Neuronal stem cell (in vitro differentiated cells): ENCODE measurements around the gene USE1.

Experiments used
- DNase-seq: peaks from one replicate; pipeline ENCODE4 v3.0.0-alpha.2; 2013; ENCODE audit warnings: low spot score
- H2AFZ ChIP-seq: one replicate; pipeline ENCODE4 v1.6.1; 2013; ENCODE audit warnings: mild to moderate bottlenecking, low read length, inconsistent platforms
- H2AK5ac ChIP-seq: 2 replicates; pipeline ENCODE4 v1.6.1; 2013; ENCODE audit warnings: low read depth, mild to moderate bottlenecking, inconsistent platforms, low read length, moderate library complexity, mixed read lengths
- H2BK120ac ChIP-seq: 2 replicates; pipeline ENCODE4 v1.6.1; 2013; ENCODE audit warnings: low read depth, mild to moderate bottlenecking, inconsistent platforms, low read length, moderate library complexity, mixed read lengths
- H2BK12ac ChIP-seq: one replicate; pipeline ENCODE4 v1.6.1; 2013; ENCODE audit warnings: low read length, inconsistent platforms
- H2BK15ac ChIP-seq: 2 replicates; pipeline ENCODE4 v1.6.1; 2013; ENCODE audit warnings: mild to moderate bottlenecking, low read length, inconsistent platforms, mixed read lengths
- H2BK5ac ChIP-seq: one replicate; pipeline ENCODE4 v1.6.1; 2013; ENCODE audit warnings: inconsistent platforms, mild to moderate bottlenecking, low read length, moderate library complexity
- H3K14ac ChIP-seq: one replicate; pipeline ENCODE4 v1.6.1; 2013; ENCODE audit warnings: low read length, inconsistent platforms
- H3K18ac ChIP-seq: 2 replicates; pipeline ENCODE4 v1.6.1; 2013; ENCODE audit warnings: low read length, inconsistent platforms
- H3K23ac ChIP-seq: 2 replicates; pipeline ENCODE4 v1.6.1; 2013; ENCODE audit warnings: low read depth, mild to moderate bottlenecking, mixed read lengths, low read length, inconsistent platforms; ENCODE audit not compliant: poor library complexity
- H3K27ac ChIP-seq: replicated peaks from 3 replicates; pipeline ENCODE4 v1.5.1; 2013; ENCODE audit warnings: low read length, inconsistent platforms
- H3K27me3 ChIP-seq, 3 experiments: 2 replicates each; pipeline ENCODE4 v1.6.1; 2013; ENCODE audit warnings: low read length in 3 of 3, mild to moderate bottlenecking in 2 of 3, inconsistent platforms in 1 of 3, low read depth in 1 of 3, mixed read lengths in 1 of 3, moderate library complexity in 1 of 3; ENCODE audit not compliant: control insufficient read depth in 3 of 3, insufficient read depth in 3 of 3
- H3K36me3 ChIP-seq, 2 donors: replicated peaks in 1 of 2; 2 replicates each; pipeline ENCODE4 v1.6.1; 2013; ENCODE audit warnings: low read length in 2 of 2; ENCODE audit not compliant: control insufficient read depth in 2 of 2, insufficient read depth in 2 of 2
- H3K4ac ChIP-seq: 2 replicates; pipeline ENCODE4 v1.6.1; 2013; ENCODE audit warnings: inconsistent platforms, mild to moderate bottlenecking, low read length, moderate library complexity
- H3K4me1 ChIP-seq, 2 donors: 1 replicate in 1 of 2; 2 replicates in 1 of 2; pipeline ENCODE4 v1.6.1; 2013; ENCODE audit warnings: low read length in 2 of 2, low read depth in 1 of 2; ENCODE audit not compliant: control insufficient read depth in 2 of 2, insufficient read depth in 1 of 2
- H3K4me2 ChIP-seq: one replicate; pipeline ENCODE4 v1.6.1; 2013; ENCODE audit warnings: mild to moderate bottlenecking, low read length, inconsistent platforms; ENCODE audit not compliant: insufficient read depth, poor library complexity, severe bottlenecking
- H3K4me3 ChIP-seq, 2 donors: 2 replicates each; pipeline ENCODE4 v1.5.1; 2013; ENCODE audit warnings: low read length in 2 of 2, mild to moderate bottlenecking in 2 of 2, inconsistent platforms in 1 of 2, moderate library complexity in 1 of 2
- H3K79me1 ChIP-seq: one replicate; pipeline ENCODE4 v1.6.1; 2013; ENCODE audit warnings: low read depth, mild to moderate bottlenecking, inconsistent platforms, low read length, moderate library complexity
- H3K9ac ChIP-seq: one replicate; pipeline ENCODE4 v1.6.1; 2013; ENCODE audit warnings: mild to moderate bottlenecking, low read depth, low read length, inconsistent platforms; ENCODE audit not compliant: poor library complexity
- H3K9me3 ChIP-seq, 2 donors: replicated peaks in 1 of 2; 2 replicates each; pipeline versions ENCODE3 to v1.6.1; 2013; ENCODE audit warnings: low read length in 2 of 2, mild to moderate bottlenecking in 2 of 2, inconsistent platforms in 1 of 2, low read depth in 1 of 2, mixed read lengths in 1 of 2, moderate library complexity in 1 of 2; ENCODE audit not compliant: control insufficient read depth in 2 of 2, insufficient read depth in 1 of 2
- H4K8ac ChIP-seq: one replicate; pipeline ENCODE4 v1.6.1; 2013; ENCODE audit warnings: low read depth, mild to moderate bottlenecking, inconsistent platforms, low read length, moderate library complexity
- H4K91ac ChIP-seq: one replicate; pipeline ENCODE4 v1.6.1; 2013; ENCODE audit warnings: low read length, low read depth, mild to moderate bottlenecking, inconsistent platforms; ENCODE audit not compliant: poor library complexity
- WGBS, 2 donors: extraction: QIAGEN DNeasy Blood & Tissue Kit; methylation state at CpG; one replicate each; pipeline ENCODE4 v1.1.7; 2013; ENCODE audit warnings: missing lambda C conversion rate in 2 of 2, mixed read lengths in 1 of 2; ENCODE audit not compliant: insufficient read length in 2 of 2, insufficient replicate concordance in 1 of 2; ENCODE audit errors: extremely low coverage in 2 of 2; 5-methylcytosine and 5-hydroxymethylcytosine counted together

The USE1 gene

GRCh38 chr19:17245535-17245984, 30.4 kb downstream of the USE1 start, which contains the start of gene NR2F6:
Gene NR2F6, minus strand, starts transcription at chr19:17245919. Its CDS starts 699 bp downstream, at chr19:17245220.
- Histone ChIP-seq H2AFZ (peak within 1 kb of the TSS; percentile 90), H4K91ac (no peak within 1 kb of the TSS), H3K18ac (peak within 1 kb of the TSS; percentile 95), H2BK5ac (peak within 1 kb of the TSS; percentile 75), H4K8ac (no peak within 1 kb of the TSS), H3K4ac (peak within 1 kb of the TSS; percentile 48), H3K27ac (peak within 1 kb of the TSS; percentile 88), H3K9ac (peak within 1 kb of the TSS; percentile 95), H3K4me3 (peak within 1 kb of the TSS; percentile 91 to 92), H3K27me3 (peaks cover 0 to 2% (median 0%) of the 10 kb centered on the region in 3 experiments), H3K79me1 (peaks cover 17% of the 10 kb centered on the region), H2BK120ac (no peak within 1 kb of the TSS), H2BK15ac (peak within 1 kb of the TSS; percentile 80), H3K36me3 (peaks cover under 1 to 11% of the 10 kb centered on the region in 2 donors), H3K23ac (peak within 1 kb of the TSS; percentile 98), H3K14ac (no peak within 1 kb of the TSS), H2BK12ac (peak within 1 kb of the TSS; percentile 90), H2AK5ac (peak within 1 kb of the TSS; percentile 99), H3K4me1 (peaks cover 28 to 42% of the 10 kb centered on the region in 2 donors), H3K9me3 (no peaks in the 10 kb centered on the region), H3K4me2 (peak within 1 kb of the TSS; percentile 97)
- no CpG with 5 or more reads among the region's 72 CpGs for WGBS, 2 donors
- DNase-seq, result no peak

- WGBS, 2 donors, result no CpG with 5 or more reads among the region's 21 CpGs
- H2BK120ac ChIP-seq, result no peak overlapping the region
- peak overlapping the region; percentile 8 for H3K4ac ChIP-seq
- H2AFZ ChIP-seq, result peak overlapping the region; percentile 90
- no peak overlapping the region for H4K8ac ChIP-seq
- no peak overlapping the region for H3K9ac ChIP-seq
- peak overlapping the region; percentile 70 for H2BK5ac ChIP-seq
- H3K27me3 ChIP-seq, result peaks cover 0 to 2% (median 0%) of the 10 kb centered on the region in 3 experiments
- H2BK15ac ChIP-seq, result peak overlapping the region; percentile 92
- H3K4me2 ChIP-seq, result peak overlapping the region; percentile 88
- H2BK12ac ChIP-seq, result no peak overlapping the region
- no peaks in the 10 kb centered on the region for H3K36me3 ChIP-seq
- no peak overlapping the region for H3K23ac ChIP-seq
- H2AK5ac ChIP-seq, result peak overlapping the region; percentile 60
- no peak for DNase-seq
- peaks cover 28 to 35% of the 10 kb centered on the region in 2 donors for H3K4me1 ChIP-seq
- H3K27ac ChIP-seq, result peak overlapping the region; percentile 88
- H4K91ac ChIP-seq, result no peak overlapping the region
- peak overlapping the region; percentile 94 for H3K18ac ChIP-seq
- peaks cover 15% of the 10 kb centered on the region for H3K79me1 ChIP-seq
- no peak overlapping the region for H3K14ac ChIP-seq
- H3K4me3 ChIP-seq, result peak overlapping the region in 1 of 2 donors; percentile 45
- H3K9me3 ChIP-seq, result no peaks in the 10 kb centered on the region
These were observed 31.7 kb downstream of the USE1 start for GRCh38 chr19:17246681-17247425.

GRCh38 chr19:17248011-17248776, 33.0 kb downstream of the USE1 start:
- H2BK12ac ChIP-seq, result peak overlapping the region; percentile 8
- peak overlapping the region; percentile 5 for H2AFZ ChIP-seq
- no peak overlapping the region for H3K27ac ChIP-seq
- DNase-seq, result no peak
- no CpG with 5 or more reads among the region's 21 CpGs for WGBS, 2 donors
- no peaks in the 10 kb centered on the region for H3K9me3 ChIP-seq
- H2AK5ac ChIP-seq, result no peak overlapping the region
- H3K79me1 ChIP-seq, result peaks cover 10% of the 10 kb centered on the region
- H3K18ac ChIP-seq, result peak overlapping the region; percentile 3
- H3K4me2 ChIP-seq, result no peak overlapping the region
- no peak overlapping the region for H4K8ac ChIP-seq
- no peak overlapping the region for H4K91ac ChIP-seq
- no peak overlapping the region for H3K4ac ChIP-seq
- H3K9ac ChIP-seq, result no peak overlapping the region
- H3K27me3 ChIP-seq, result peaks cover 0 to 2% (median 0%) of the 10 kb centered on the region in 3 experiments
- H2BK120ac ChIP-seq, result peak overlapping the region; percentile 61
- no peak overlapping the region for H2BK15ac ChIP-seq
- no peaks in the 10 kb centered on the region for H3K36me3 ChIP-seq
- no peak overlapping the region for H3K23ac ChIP-seq
- H3K14ac ChIP-seq, result no peak overlapping the region
- no peak overlapping the region for H3K4me3 ChIP-seq
- peaks cover 23 to 27% of the 10 kb centered on the region in 2 donors for H3K4me1 ChIP-seq
- no peak overlapping the region for H2BK5ac ChIP-seq
